ENCODE results near the gene ZKSCAN5.

GRCh38 chr7:99561737-99562051 lies 57.2 kb downstream of the ZKSCAN5 start:
- TF ChIP-seq CTCF (IDR thresholded peaks at IDR 0.05; ENCODE audit: insufficient read depth, low read length, poor library complexity, severe bottlenecking) (no peak), EZH2phosphoT487 (conservative IDR thresholded peaks at IDR 0.05; ENCODE audit: low read length) (no peak)
